SK-N-SH (cell line): ENCODE results near the gene ZNF280D.

Experiments
- CTCF ChIP-seq: fragments of 200-600 bp; sonication (generic); IDR thresholded peaks from 2 replicates; pipeline ENCODE4 v1.6.1; 2017; ENCODE audit warnings: antibody characterized with exemption, mild to moderate bottlenecking, moderate library complexity
- GABPA ChIP-seq: IDR thresholded peaks from 2 replicates; pipeline ENCODE4 v1.4.0; 2012; ENCODE audit warnings: low read depth, mild to moderate bottlenecking
- RAD21 ChIP-seq: IDR thresholded peaks from 2 replicates; pipeline ENCODE4 v1.6.1; 2012; ENCODE audit warnings: mild to moderate bottlenecking, low read length
- RCOR1 ChIP-seq: fragments of 150-350 bp; IDR thresholded peaks from 2 replicates; pipeline ENCODE4 v1.6.1; 2017; ENCODE audit warnings: antibody characterized with exemption, low read length
- TAF1 ChIP-seq: IDR thresholded peaks from 2 replicates; pipeline ENCODE4 v1.6.1; 2012; ENCODE audit warnings: low read depth, mild to moderate bottlenecking, low read length, moderate library complexity, borderline replicate concordance
- TF ChIP-seq, protein P1 (sequence below): IDR thresholded peaks from 2 replicates; pipeline ENCODE4 v1.4.0; 2012; ENCODE audit warnings: low read depth, borderline replicate concordance

GRCh38 chr15:56602253-56602652 lies 131.1 kb downstream of the ZNF280D start:
- TF ChIP-seq, protein P1, sequence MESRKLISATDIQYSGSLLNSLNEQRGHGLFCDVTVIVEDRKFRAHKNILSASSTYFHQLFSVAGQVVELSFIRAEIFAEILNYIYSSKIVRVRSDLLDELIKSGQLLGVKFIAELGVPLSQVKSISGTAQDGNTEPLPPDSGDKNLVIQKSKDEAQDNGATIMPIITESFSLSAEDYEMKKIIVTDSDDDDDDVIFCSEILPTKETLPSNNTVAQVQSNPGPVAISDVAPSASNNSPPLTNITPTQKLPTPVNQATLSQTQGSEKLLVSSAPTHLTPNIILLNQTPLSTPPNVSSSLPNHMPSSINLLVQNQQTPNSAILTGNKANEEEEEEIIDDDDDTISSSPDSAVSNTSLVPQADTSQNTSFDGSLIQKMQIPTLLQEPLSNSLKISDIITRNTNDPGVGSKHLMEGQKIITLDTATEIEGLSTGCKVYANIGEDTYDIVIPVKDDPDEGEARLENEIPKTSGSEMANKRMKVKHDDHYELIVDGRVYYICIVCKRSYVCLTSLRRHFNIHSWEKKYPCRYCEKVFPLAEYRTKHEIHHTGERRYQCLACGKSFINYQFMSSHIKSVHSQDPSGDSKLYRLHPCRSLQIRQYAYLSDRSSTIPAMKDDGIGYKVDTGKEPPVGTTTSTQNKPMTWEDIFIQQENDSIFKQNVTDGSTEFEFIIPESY: no peak
- TF ChIP-seq CTCF (no peak), RAD21 (no peak), RCOR1 (no peak), TAF1 (no peak), GABPA (no peak)
